ENCODE data around the gene TADA2B. TPM values are rescaled to one million over a fixed set of nuclear protein-coding genes. Genes with fewer than 3 reads are reported as not detected.

Gene TADA2B
- total RNA-seq, 2 donors from 2014 or later = 17.3 to 17.5 TPM

DNA sequence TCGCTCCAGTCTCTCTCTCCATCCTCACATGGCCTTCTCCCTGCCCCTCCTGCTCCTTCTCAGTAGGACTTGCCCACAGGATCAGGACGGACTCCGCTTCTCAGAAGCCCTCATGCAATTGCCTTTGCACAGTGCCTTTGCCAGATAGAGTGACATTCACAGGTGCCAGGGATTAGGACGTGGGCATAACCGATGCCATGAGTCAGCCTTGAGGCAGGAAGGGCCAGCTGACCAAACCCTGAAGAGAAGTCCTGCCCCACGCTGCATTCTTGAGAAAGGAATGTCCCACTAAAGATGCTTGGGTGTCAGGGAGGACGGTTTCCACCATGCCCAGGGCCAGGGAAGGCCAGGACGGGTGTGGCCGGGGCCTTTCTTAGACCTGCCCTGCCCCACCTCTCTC, 31.3 kb downstream of the TADA2B start:
- DNase-seq = no peak
- no peaks in the 10 kb centered on the region for H3K4me1 Mint-ChIP-seq
- Histone ChIP-seq H3K27ac (ENCODE audit: low read depth, low read length) (no peak overlapping the region), H3K9ac (ENCODE audit: extremely low read depth, low read length, poor library complexity, severe bottlenecking) (no peak overlapping the region), H3K9me3 (ENCODE audit: control insufficient read depth, low read length) (no peaks in the 10 kb centered on the region), H3K36me3 (ENCODE audit: control insufficient read depth, insufficient read depth, low read length) (no peaks in the 10 kb centered on the region), H3K27me3 (ENCODE audit: control insufficient read depth, insufficient read depth, low read length, poor library complexity, severe bottlenecking) (peaks cover 16% of the 10 kb centered on the region), H3K4me3 (ENCODE audit: low read length) (no peak overlapping the region), H3K4me1 (ENCODE audit: control insufficient read depth, insufficient read depth, low read length) (no peaks in the 10 kb centered on the region)
- H3K36me3 Mint-ChIP-seq (ENCODE audit: low read depth) = no peaks in the 10 kb centered on the region
- WGBS, 2 experiments (ENCODE audit: insufficient coverage in 1 of 2, insufficient read length in 1 of 2) = 81 to 84% methylated on average over 3 to 9 of the region's 9 CpGs
- no peak overlapping the region for H3K4me3 Mint-ChIP-seq
- TF ChIP-seq, protein P1, sequence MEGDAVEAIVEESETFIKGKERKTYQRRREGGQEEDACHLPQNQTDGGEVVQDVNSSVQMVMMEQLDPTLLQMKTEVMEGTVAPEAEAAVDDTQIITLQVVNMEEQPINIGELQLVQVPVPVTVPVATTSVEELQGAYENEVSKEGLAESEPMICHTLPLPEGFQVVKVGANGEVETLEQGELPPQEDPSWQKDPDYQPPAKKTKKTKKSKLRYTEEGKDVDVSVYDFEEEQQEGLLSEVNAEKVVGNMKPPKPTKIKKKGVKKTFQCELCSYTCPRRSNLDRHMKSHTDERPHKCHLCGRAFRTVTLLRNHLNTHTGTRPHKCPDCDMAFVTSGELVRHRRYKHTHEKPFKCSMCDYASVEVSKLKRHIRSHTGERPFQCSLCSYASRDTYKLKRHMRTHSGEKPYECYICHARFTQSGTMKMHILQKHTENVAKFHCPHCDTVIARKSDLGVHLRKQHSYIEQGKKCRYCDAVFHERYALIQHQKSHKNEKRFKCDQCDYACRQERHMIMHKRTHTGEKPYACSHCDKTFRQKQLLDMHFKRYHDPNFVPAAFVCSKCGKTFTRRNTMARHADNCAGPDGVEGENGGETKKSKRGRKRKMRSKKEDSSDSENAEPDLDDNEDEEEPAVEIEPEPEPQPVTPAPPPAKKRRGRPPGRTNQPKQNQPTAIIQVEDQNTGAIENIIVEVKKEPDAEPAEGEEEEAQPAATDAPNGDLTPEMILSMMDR (conservative IDR thresholded peaks at IDR 0.05) = no peak
- H3K27me3 Mint-ChIP-seq (ENCODE audit: insufficient read depth) = peaks cover 31% of the 10 kb centered on the region
- H3K27ac Mint-ChIP-seq = no peak overlapping the region
- peaks cover 3% of the 10 kb centered on the region for H3K9me3 Mint-ChIP-seq

DNA sequence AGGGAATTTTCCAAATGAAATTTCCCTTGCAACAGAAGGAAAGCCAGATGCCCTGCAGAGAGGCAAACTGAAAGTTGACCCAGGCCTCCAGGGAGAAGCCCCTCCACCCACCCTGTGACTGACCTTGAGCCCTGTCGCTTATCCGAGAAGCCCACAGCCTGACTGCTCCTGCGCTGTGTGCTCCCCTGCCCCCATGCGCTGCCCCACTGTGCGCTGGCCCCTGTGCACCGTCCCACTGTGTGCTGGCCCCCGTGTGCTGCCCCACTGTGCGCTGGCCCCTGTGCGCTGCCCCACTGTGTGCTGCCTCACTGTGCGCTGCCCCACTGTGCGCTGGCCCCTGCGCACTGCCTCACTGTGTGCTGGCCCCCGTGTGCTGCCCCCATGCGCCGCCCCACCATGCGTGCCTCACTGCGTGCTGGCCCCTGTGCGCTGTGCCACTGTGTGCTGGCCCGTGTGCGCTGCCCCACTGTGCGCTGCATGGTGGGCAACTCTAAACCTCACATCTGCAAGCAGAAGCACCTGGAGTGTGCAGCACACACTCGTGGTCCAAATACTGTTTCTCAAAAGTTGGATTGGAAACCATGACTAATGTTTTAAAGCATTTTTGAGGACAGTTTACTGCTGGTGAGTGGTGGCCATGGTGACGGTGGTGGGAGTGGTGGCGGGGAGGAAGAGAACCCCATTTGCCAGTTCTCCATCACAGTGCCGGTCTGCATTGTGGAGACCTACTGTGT, 33.0 kb downstream of the TADA2B start:
- 83 to 90% methylated on average over 18 to 25 of the region's 25 CpGs for WGBS, 2 experiments (ENCODE audit: insufficient coverage in 1 of 2, insufficient read length in 1 of 2)
- H3K9me3 ChIP-seq (ENCODE audit: control insufficient read depth, low read length) = no peaks in the 10 kb centered on the region

DNA sequence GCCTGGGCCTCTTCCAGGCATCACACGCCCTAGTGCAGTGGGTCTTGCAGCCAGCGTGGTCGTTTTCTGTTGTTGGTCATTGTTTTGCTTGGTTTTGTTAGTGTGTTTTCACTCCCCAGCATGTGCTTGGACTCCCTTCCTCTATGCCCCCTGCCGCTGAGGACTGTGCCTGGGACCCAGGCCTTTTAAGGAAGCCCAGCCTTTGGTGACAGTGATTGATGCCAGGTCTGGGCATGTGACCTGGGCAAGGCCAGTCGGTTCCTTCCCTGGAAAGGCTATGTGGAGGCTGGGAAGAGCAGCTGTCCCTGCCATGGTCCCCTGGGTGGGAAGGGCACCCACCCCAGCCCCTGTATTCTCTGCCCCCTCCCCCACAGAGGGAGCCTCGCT, 33.5 kb downstream of the TADA2B start:
- no peak for DNase-seq
- Mint-ChIP-seq H3K27ac (no peak overlapping the region), H3K27me3 (ENCODE audit: insufficient read depth) (peaks cover 35% of the 10 kb centered on the region), H3K4me3 (no peak overlapping the region), H3K36me3 (ENCODE audit: low read depth) (no peaks in the 10 kb centered on the region), H3K9me3 (peaks cover 10% of the 10 kb centered on the region), H3K4me1 (no peaks in the 10 kb centered on the region)
- H3K9me3 ChIP-seq (ENCODE audit: control insufficient read depth, low read length) = no peaks in the 10 kb centered on the region
- peaks cover 17% of the 10 kb centered on the region for H3K27me3 ChIP-seq (ENCODE audit: control insufficient read depth, insufficient read depth, low read length, poor library complexity, severe bottlenecking)
- H3K9ac ChIP-seq (ENCODE audit: extremely low read depth, low read length, poor library complexity, severe bottlenecking) = no peak overlapping the region
- no peaks in the 10 kb centered on the region for H3K4me1 ChIP-seq (ENCODE audit: control insufficient read depth, insufficient read depth, low read length)
- no peak overlapping the region for H3K27ac ChIP-seq (ENCODE audit: low read depth, low read length)
- WGBS, 2 experiments (ENCODE audit: insufficient coverage in 1 of 2, insufficient read length in 1 of 2) = 92 to 100% methylated on average over 2 to 6 of the region's 6 CpGs
- TF ChIP-seq, protein P1 (conservative IDR thresholded peaks at IDR 0.05) = no peak
- H3K36me3 ChIP-seq (ENCODE audit: control insufficient read depth, insufficient read depth, low read length) = no peaks in the 10 kb centered on the region
- H3K4me3 ChIP-seq (ENCODE audit: low read length) = no peak overlapping the region

More for the DNA sequence above, 33.0 kb downstream of the TADA2B start:
- peaks cover 39% of the 10 kb centered on the region for H3K27me3 Mint-ChIP-seq (ENCODE audit: insufficient read depth)
- Histone ChIP-seq H3K4me1 (ENCODE audit: control insufficient read depth, insufficient read depth, low read length) (no peaks in the 10 kb centered on the region), H3K27ac (ENCODE audit: low read depth, low read length) (no peak overlapping the region), H3K9ac (ENCODE audit: extremely low read depth, low read length, poor library complexity, severe bottlenecking) (no peak overlapping the region), H3K36me3 (ENCODE audit: control insufficient read depth, insufficient read depth, low read length) (no peaks in the 10 kb centered on the region), H3K27me3 (ENCODE audit: control insufficient read depth, insufficient read depth, low read length, poor library complexity, severe bottlenecking) (peaks cover 16% of the 10 kb centered on the region), H3K4me3 (ENCODE audit: low read length) (no peak overlapping the region)
- H3K27ac Mint-ChIP-seq = no peak overlapping the region
- H3K9me3 Mint-ChIP-seq = peaks cover 10% of the 10 kb centered on the region
- H3K4me1 Mint-ChIP-seq = no peaks in the 10 kb centered on the region
- H3K36me3 Mint-ChIP-seq (ENCODE audit: low read depth) = no peaks in the 10 kb centered on the region
- H3K4me3 Mint-ChIP-seq = no peak overlapping the region
- DNase-seq = no peak
- TF ChIP-seq, protein P1 (conservative IDR thresholded peaks at IDR 0.05) = no peak
